ENCODE results near the gene SUSD4. TPM values are rescaled to one million over a fixed set of nuclear protein-coding genes. Genes with fewer than 3 reads are reported as not detected.

SUSD4 gene
- total and polyA plus RNA-seq, 2 of the 8 experiments (the other 6 are each of a cell fraction or from before 2014, with no cell fraction given) = 3.9 to 5.2 TPM

DNA sequence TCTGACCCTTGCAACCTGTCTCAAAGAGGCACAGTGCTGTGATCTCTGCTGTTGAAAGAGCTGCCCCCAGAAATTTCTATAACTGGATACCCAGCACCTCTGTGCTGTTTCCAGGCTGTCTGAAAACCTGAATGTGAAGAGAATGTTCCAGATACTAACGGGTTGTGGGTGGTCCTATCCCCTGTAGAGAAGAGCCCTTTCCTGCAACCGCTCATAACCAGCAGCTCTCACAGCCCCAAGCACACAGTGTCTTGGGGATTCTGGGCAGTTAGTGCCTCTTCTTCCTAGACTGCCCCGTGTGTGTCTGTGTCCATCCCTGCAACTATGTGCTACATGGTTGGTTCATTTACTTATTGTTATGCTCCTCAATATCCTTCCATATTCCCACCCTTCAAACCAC is 104.5 kb downstream of the SUSD4 start:
- ChIA-PET POLR2A (ENCODE audit: partially characterized antibody) (no interaction called here), CTCF (ENCODE audit: partially characterized antibody) (interaction anchor here (1.4 kb wide), 1 partner anchor 14 kb away, joined by 5 read pairs; no protein-coding TSS in a partner anchor)
- no peak overlapping the region for H3K27ac ChIP-seq (ENCODE audit: low read depth, low read length)
- H3K9me3 ChIP-seq (ENCODE audit: insufficient read depth in 2 of 2, low read depth in 1 of 2, low read length in 1 of 2) = no peaks in the 10 kb centered on the region
- no peak overlapping the region for H2BK5ac ChIP-seq (ENCODE audit: low read depth, low read length)
- no peak overlapping the region for H4K91ac ChIP-seq (replicated peaks; ENCODE audit: insufficient read length, low read length)
- DNase-seq (ENCODE audit: low read depth in 1 of 2, low spot score in 2 of 2) (no peak), FAIRE-seq (no peak)
- H3K4me1 ChIP-seq (replicated peaks in 1 of 4; ENCODE audit: control insufficient read depth in 3 of 4, insufficient read depth in 4 of 4, low read length in 3 of 4) = peaks cover 0 to 4% (median 0%) of the 10 kb centered on the region in 4 experiments; a peak in 2 of 7 replicates
- no peak overlapping the region for H3K4ac ChIP-seq (replicated peaks; ENCODE audit: insufficient read length, low read depth, low read length)
- H3K18ac ChIP-seq (ENCODE audit: extremely low read depth, low read length) = no peak overlapping the region
- H3K23ac ChIP-seq (ENCODE audit: insufficient read length) = no peak overlapping the region
- H2AK5ac ChIP-seq (ENCODE audit: low read depth, low read length) = no peak overlapping the region
- no peak overlapping the region for H2BK120ac ChIP-seq (replicated peaks; ENCODE audit: low read depth, low read length)
- H3K14ac ChIP-seq (ENCODE audit: insufficient read length) = no peak overlapping the region
- no peaks in the 10 kb centered on the region for H4K20me1 ChIP-seq (replicated peaks in 1 of 2; ENCODE audit: control insufficient read depth in 1 of 2, insufficient read depth in 2 of 2, low read length in 2 of 2)
- no peak overlapping the region for H3K4me2 ChIP-seq (ENCODE audit: insufficient read depth in 1 of 2, low read depth in 2 of 2, low read length in 2 of 2)
- no peak overlapping the region for H4K8ac ChIP-seq (ENCODE audit: extremely low read depth, insufficient read depth, low read length)
- 87% methylated on average over 3 of the region's 3 CpGs; no CpG with 5 or more reads in 1 of the 2 experiments for WGBS, 2 experiments (ENCODE audit: extremely low coverage in 1 of 2, insufficient coverage in 1 of 2, insufficient read length in 1 of 2, insufficient replicate concordance in 2 of 2, low coverage in 1 of 2, low lambda C conversion rate in 2 of 2, missing lambda C conversion rate in 1 of 2)
- no peak overlapping the region for H4K5ac ChIP-seq (ENCODE audit: insufficient read length, low read depth, low read length)
- H2AFZ ChIP-seq (ENCODE audit: low read length) = no peak overlapping the region
- no peaks in the 10 kb centered on the region for H3K36me3 ChIP-seq (ENCODE audit: control insufficient read depth in 2 of 4, insufficient read depth in 4 of 4, low read length in 3 of 4)
- no peaks in the 10 kb centered on the region for H3K79me1 ChIP-seq (ENCODE audit: low read depth, low read length)
- no peaks in the 10 kb centered on the region; a peak in 1 of 7 replicates for H3K27me3 ChIP-seq (replicated peaks in 1 of 4; ENCODE audit: control insufficient read depth in 3 of 4, extremely low read depth in 1 of 4, insufficient read depth in 3 of 4, low read length in 3 of 4)
- H3K4me3 ChIP-seq (ENCODE audit: extremely low read depth in 1 of 4, insufficient read depth in 2 of 4, low read depth in 3 of 4, low read length in 4 of 4) = no peak overlapping the region
- H3K23me2 ChIP-seq (ENCODE audit: low read depth, low read length) = no peaks in the 10 kb centered on the region; the same call in 1 of the 2 replicates
- no peak overlapping the region for H2BK20ac ChIP-seq (ENCODE audit: low read length)
- H2BK12ac ChIP-seq (ENCODE audit: low read depth, low read length) = no peak overlapping the region
- no peak overlapping the region for H3K56ac ChIP-seq (replicated peaks; ENCODE audit: insufficient read length, low read depth, low read length)
- H3K79me2 ChIP-seq (ENCODE audit: control insufficient read depth in 1 of 2, insufficient read depth in 2 of 2, low read length in 2 of 2) = no peaks in the 10 kb centered on the region
- H3K9ac ChIP-seq (replicated peaks in 1 of 4; ENCODE audit: extremely low read depth in 1 of 4, low read depth in 3 of 4, low read length in 3 of 4) = no peak overlapping the region
- H2BK15ac ChIP-seq (ENCODE audit: low read length) = no peak overlapping the region
- TF ChIP-seq CHD2 (IDR thresholded peaks at IDR 0.05; ENCODE audit: low read length) = no peak
- no peak for TF ChIP-seq RBBP5 (IDR thresholded peaks at IDR 0.05; ENCODE audit: borderline replicate concordance, low read depth, low read length)
- no peak for TF ChIP-seq KDM1A (IDR thresholded peaks at IDR 0.05; ENCODE audit: borderline replicate concordance, low read length)
- no peak for TF ChIP-seq TAF7 (optimal IDR thresholded peaks at IDR 0.05; ENCODE audit: borderline replicate concordance, low read depth, low read length)
- no peak for TF ChIP-seq HDAC6 (IDR thresholded peaks at IDR 0.05; ENCODE audit: low read depth, low read length)
- TF ChIP-seq HDAC2 (IDR thresholded peaks at IDR 0.05; ENCODE audit: borderline replicate concordance in 1 of 2, low read depth in 2 of 2, low read length in 2 of 2) = no peak
- no peak for TF ChIP-seq SIN3A (conservative IDR thresholded peaks at IDR 0.05 in 1 of 2, IDR thresholded peaks at IDR 0.05 in 1 of 2; ENCODE audit: low read depth in 1 of 2, low read length in 2 of 2)
- no peak for TF ChIP-seq SP2 (IDR thresholded peaks at IDR 0.05; ENCODE audit: low read length)

Data from H1 (cell line).